ENCODE data around the gene LRRTM2.
A peak's percentile ranks its signal among the peaks of the same experiment; 100 is the strongest.

The LRRTM2 gene

DNA sequence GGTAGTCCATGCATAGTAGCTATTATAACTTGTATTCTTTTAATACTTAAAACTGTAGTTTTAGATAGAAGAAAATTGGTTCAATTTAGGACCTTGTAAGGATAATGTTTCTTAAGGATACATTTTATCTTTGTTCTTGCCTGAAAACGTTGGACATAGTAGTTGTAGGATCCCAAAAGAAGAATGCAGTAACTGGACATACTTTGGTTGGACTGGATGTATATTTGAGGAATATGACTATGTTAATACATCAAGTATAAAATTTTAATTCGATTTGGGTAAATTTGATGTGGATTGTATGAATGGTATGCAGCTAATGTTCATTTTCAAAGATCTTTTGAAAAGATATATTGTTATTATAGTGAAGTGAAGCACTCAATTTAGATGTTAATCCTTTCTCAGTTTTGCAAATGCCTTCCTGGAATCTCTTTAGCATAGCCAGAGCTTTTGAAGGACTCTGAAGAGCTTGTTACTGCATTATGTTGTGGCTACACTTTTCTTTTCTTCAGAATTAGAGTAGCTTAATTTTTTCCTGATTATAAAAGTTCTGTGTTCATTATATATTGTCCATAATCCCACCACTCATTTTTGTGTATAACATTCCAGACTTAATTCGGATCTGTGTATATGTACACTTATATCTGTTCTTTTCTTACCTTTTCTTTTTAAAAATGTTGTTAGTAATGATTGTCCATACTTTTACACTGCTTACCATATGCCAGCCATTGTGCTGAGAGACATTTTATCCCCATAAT, 41.2 kb downstream of the LRRTM2 start:
- DNase-seq = no peak

DNA sequence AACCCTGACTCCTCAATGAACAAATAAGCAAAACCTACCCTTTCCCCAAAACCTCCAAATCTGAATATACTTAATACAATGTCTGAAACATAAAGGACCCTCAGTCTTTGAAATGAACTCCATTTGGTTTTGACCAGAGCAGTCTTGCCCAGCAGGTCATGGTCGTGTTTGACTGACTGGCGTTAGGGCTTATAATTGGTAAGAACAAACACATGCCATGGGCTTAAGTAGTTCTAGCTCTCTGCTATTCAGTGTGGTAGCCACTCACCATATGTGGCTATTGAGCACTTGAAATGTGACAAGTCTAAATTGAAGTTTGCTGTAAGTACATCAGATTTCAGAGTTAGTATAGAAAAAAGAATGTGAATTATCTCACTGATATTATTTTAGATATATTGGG, 42.1 kb downstream of the LRRTM2 start:
- no peak for DNase-seq

DNA sequence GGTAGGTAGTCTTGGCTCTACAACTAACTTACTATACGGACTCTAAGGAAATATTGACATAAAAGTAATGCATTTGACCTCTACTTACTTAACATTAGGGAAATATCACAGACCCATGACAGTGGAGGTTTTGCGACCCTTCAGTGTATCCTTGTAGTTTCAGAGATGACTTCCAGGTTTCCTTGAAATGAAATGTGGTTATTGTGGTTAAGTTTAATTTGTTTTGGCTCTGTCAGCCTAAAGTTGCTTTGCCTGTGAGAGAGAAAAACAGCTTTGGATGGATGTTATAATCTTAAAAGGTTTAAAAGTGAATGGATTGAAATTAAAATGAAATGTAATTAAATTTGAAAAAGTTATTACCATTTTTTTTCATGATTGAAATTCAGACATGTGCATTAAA, 42.9 kb downstream of the LRRTM2 start:
- peak; percentile 17 for DNase-seq

DNA sequence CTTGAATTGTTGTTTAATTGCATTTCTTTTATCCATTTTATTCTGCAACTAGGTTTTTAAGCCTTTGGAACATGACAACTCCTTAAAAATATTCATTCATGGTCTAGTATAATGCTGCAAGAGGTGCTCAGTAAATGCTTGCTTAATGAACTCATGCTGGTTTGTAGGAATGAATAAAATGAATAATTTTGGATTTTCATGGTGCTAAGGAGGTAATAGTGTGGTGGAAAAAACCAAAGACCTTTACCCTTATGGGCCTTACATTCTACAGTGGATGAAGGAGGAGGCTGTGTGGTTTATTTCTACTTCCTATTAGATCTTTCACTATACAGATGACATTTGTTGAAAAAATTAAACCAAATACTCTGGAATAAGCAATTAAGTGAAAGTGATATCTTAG, 43.4 kb downstream of the LRRTM2 start:
- DNase-seq = no peak

DNA sequence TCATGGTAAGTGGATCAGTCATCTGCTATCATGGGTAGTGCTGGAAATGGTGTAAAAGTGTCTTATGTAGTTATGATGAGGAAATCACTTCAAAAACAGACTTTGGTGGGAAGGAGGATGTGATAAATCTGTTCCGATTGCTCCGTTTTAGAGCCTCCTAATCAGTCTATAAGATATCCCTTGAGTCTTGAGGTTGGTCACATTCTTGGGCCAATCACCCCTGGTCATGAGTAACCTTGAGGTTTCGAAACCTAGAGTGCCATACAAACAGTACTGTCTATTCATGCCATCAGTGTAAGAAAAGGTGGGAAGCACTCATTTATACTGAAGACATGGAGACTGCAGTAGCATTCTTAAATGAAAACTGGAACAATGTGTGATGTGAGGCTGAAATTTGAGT, 45.8 kb downstream of the LRRTM2 start:
- DNase-seq = no peak

DNA sequence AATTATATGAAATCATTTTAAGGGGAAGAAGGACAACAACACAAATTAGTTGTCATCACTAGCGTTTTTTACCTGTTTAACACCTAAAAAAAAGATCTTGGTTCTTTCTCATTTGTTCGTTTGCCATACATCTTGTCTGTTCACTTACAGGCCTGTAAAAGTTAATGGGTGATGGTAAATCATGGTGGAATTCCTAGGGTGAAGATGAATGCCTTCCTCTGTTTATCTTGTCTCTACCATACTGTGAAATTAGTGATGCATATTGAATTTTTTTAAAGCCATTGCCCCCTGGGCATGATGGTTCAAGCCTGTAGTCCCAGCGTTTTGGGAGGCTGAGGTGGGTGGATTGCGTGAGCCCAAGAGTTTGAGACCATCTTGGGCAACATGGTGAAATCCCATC, 46.6 kb downstream of the LRRTM2 start:
- no peak for DNase-seq

DNA sequence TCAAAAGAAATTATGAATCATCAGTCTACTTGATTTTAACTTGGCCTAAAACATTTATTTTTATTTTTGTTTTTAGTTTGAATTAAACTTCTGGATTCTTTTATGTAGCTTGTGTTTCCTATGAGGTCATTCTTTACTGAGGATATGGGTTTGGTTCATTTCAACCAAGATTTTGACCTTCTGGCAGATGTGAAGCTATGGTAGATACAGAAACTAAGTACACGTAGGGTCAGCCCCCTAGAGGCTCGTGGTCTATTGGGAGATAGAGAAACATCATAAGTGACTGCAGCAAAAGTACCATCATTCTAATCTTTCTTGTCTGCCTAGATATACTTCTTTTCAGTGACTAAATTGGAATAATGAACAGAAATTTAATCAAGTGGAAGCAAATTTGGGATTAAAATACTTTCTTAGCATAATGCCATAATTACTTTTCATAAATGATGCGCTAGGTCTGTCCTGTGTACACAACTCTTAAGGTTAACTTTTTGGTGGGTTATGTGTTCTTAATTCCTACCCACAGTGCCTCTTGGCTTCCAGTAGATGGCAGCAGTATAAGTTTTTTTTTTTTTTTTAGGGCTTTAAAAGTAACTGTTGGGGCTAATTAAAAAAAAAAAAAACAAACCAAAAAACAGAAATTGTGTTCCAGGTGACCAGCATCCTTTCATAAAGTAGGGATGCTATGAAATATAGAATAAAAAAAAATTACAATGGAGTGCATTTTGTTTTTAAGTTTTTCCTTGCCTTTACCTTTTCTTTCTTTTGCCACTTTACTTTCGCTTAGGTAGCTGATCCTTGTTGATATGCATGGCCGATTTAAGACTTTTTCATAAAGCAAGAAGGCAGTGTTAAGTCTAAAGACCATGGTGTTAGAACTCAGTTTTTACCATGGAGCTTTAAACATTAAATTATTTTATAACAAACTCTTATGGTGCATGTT, 49.9 kb downstream of the LRRTM2 start:
- no peak for DNase-seq

DNA sequence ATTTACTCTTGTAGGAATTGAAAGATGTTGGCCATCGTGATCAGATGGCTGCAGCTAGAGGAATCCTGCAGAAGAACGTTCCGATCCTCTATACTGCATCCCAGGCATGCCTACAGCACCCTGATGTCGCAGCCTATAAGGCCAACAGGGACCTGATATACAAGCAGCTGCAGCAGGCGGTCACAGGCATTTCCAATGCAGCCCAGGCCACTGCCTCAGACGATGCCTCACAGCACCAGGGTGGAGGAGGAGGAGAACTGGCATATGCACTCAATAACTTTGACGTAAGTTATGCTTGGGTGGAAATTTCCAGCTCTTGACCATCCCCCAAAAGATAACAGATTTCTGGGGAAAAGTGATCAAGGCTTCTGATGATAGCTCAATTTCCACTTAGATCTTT, 50.6 kb downstream of the LRRTM2 start:
- DNase-seq = no peak

DNA sequence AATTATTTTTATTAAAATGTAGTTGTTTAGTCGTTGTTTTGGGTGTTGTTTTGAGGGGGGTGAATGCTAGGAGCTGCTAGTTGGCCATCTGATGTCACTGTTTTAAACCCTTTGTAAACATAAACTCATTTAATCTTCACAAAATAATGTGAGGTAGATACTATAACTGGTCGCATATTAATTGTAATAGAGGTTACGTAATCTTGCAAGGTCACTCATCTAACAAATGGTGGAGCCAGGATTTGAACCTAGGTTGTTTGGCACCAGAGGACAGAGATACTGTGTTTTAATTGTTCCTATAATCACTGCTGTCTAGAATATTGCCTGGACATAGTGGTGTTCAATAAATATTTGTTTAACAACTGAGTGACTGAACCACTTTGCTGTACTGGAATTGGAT, 54.4 kb downstream of the LRRTM2 start:
- DNase-seq = no peak

DNA sequence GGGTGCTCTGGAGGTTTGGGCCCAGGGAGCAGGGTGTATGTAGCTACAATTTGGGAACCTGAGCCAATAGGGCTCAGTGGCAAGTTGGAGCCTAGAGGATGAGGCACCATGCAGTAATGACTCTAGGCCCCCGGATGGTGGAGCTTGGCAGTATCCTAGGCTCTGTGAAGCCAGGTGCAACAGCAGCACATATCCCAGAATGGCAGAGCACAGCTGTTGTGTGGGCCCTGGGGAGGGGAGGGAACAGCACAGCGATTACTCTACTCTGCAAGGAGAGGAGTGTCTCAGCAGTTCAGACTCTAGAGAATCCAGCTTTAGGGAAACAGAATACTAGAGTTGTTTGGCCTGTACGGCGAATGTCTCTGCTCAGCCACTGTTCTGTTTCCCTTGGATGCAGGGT, 56.1 kb downstream of the LRRTM2 start:
- DNase-seq = no peak

All from DMS79 treated with DMSO at 0.1 percent for 48 hours (cell line).